ENCODE measurements around the gene WRAP73. TPM values are rescaled to one million over a fixed set of nuclear protein-coding genes. Genes with fewer than 3 reads are reported as not detected.

Gene WRAP73
- total RNA-seq, 1 donor = 10.0 TPM

DNA sequence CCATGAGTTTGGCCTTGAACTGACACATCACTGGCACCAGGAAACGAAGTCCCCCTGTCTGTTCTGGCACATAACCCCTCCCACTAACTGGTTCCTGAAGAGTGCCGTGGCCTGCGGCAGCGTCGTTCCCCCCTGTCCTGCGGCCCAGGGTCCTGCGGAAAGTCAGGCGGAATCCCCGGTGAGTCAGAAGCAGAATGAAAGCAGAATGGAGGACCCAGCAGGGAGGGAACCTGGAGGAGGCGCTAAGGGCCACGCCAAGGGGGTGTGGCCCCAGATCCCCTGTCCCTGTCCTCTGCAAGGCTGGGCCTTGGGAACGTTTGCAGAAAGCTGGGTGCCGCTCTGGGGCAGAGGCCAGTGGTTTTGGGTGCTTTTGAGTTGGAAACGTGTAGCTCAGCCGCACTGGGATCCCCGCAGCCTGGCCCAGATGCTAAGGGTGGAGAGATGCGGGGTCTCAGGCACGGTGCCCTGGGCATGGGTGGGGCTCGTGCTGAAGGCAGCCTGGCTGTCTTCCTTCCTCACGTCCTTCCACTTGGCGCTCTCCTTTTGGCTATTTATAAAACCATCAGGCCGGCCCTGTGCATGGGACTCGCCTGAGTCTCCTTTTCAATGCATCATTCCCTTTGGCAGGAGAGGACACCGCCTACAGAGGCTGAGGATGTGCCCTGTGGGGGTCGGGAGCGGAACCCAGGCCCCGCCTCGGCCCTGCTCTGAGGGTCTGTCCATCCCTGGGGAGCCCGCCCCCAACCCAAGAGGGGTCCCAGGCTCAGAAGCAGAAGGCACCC, 38.6 kb upstream of the WRAP73 start:
- TF ChIP-seq, protein P1, sequence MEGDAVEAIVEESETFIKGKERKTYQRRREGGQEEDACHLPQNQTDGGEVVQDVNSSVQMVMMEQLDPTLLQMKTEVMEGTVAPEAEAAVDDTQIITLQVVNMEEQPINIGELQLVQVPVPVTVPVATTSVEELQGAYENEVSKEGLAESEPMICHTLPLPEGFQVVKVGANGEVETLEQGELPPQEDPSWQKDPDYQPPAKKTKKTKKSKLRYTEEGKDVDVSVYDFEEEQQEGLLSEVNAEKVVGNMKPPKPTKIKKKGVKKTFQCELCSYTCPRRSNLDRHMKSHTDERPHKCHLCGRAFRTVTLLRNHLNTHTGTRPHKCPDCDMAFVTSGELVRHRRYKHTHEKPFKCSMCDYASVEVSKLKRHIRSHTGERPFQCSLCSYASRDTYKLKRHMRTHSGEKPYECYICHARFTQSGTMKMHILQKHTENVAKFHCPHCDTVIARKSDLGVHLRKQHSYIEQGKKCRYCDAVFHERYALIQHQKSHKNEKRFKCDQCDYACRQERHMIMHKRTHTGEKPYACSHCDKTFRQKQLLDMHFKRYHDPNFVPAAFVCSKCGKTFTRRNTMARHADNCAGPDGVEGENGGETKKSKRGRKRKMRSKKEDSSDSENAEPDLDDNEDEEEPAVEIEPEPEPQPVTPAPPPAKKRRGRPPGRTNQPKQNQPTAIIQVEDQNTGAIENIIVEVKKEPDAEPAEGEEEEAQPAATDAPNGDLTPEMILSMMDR (IDR thresholded peaks at IDR 0.05; ENCODE audit: insufficient read depth, low read length) = no peak
- peak; percentile 35 for DNase-seq (ENCODE audit: low read depth)
- H3K4me3 ChIP-seq (ENCODE audit: low read depth, low read length) = no peak overlapping the region

DNA sequence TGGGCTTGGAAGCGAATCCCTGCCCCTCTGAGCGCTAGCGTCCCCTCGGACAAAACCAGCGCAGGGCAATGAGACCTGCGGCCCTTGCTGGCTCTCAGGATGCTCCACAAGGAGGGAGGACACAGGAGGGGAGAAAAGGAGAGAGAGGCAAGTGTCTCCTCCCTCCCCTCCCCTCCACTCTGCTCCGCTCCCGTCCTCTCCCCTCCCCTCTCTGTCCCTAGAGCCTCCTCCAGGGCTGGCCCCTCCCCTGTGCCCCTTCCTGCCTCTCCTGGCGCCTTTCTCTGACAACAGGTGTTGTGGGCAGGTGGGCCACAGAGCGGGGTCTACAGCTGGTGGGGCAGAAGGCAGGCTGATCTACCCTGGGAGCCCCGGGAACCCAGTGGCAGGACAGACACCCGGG, 37.6 kb upstream of the WRAP73 start:
- TF ChIP-seq, protein P1 (IDR thresholded peaks at IDR 0.05; ENCODE audit: insufficient read depth, low read length) = no peak
- no peak overlapping the region for H3K4me3 ChIP-seq (ENCODE audit: low read depth, low read length)
- no peak for DNase-seq (ENCODE audit: low read depth)

DNA sequence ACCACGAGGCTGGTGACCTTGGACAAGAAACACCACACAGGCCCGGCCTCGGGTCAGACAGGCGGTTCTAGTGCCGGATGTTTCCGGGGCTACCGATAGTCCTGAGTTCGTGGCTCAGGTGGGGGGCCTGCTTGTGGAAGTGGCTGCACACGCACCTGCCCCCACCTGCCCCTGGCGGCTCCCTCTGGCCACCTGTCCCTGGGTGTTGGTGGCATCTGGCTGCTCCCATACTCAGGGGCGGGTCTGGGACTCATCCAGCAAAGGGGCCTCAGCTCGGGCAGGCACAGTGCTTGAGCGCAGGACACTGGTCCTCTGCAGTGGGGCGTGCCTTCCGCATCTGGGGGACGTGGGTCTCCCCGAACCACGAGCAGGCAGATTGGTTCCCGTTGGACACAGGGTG, 36.0 kb upstream of the WRAP73 start:
- TF ChIP-seq, protein P1 (IDR thresholded peaks at IDR 0.05; ENCODE audit: insufficient read depth, low read length) = no peak
- DNase-seq (ENCODE audit: low read depth) = no peak
- H3K4me3 ChIP-seq (ENCODE audit: low read depth, low read length) = no peak overlapping the region

DNA sequence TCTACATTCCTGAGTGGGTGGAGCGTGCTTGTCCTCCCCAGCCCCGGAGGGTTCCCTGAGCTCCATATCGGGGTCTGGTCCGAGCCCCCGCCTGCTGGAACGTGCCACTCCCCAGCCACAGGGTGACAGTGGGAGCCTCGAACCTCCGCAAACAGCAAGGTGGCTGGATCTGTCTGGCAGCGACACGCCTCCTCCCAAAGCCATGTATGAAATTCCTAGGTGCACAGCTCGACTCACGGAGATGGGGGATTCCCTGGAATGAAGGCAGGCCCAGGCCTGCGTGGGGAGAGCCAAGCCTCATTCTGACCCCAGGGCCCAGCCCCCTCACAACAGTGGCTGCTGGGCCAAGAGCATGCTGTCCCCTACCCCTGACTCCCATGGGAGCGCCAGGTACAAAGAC, 35.3 kb upstream of the WRAP73 start:
- DNase-seq (ENCODE audit: low read depth) = no peak
- H3K4me3 ChIP-seq (ENCODE audit: low read depth, low read length) = no peak overlapping the region
- TF ChIP-seq, protein P1 (IDR thresholded peaks at IDR 0.05; ENCODE audit: insufficient read depth, low read length) = no peak

DNA sequence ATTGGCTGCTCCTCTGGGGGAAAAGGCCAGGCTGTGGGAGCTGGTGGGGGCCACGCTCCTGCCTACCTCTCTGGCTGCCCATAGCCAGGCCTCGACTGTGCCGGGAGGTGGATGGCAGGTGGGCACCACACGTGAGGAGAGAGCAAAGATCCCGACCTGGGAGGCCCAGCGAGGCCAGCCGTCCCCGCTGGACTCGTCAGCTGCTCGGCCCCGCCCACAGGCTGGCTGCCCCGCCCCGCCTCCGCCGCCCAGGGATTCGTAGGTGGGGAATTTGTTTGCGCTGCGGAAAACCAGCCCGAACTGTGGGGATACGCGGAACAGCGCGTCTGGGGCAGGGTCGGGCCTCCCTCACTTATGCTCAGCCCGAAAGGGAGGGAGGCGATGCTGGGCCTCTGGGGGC, 34.1 kb upstream of the WRAP73 start:
- H3K4me3 ChIP-seq (ENCODE audit: low read depth, low read length) = no peak overlapping the region
- TF ChIP-seq, protein P1 (IDR thresholded peaks at IDR 0.05; ENCODE audit: insufficient read depth, low read length) = no peak
- DNase-seq (ENCODE audit: low read depth) = no peak

DNA sequence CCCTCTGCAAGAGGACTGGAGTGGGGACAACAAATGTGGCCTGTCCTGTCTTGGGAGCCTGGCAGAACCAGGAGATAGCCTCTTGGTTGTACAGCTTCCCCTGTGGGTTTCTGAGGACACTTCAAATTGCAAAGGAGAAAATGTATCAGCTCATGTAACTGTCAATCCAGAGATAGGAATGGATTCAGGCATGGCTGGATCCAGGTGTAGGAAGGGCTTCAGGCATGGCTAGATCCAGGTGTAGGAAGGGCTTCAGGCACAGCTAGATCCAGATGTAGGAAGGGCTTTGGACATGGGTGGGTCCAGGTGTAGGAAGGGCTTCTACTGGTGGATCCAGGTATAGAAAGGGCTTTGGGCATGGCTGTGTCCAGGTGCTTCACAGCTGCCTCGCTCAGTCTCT, 33.3 kb upstream of the WRAP73 start:
- no peak for DNase-seq (ENCODE audit: low read depth)
- TF ChIP-seq, protein P1 (IDR thresholded peaks at IDR 0.05; ENCODE audit: insufficient read depth, low read length) = no peak
- H3K4me3 ChIP-seq (ENCODE audit: low read depth, low read length) = no peak overlapping the region

All from fibroblast of the aortic adventitia (primary cell).